ENCODE results near the gene NCKAP5.

GRCh38 chr2:133229974-133230373, 338.3 kb downstream of the NCKAP5 start:
- TF ChIP-seq, protein P1, sequence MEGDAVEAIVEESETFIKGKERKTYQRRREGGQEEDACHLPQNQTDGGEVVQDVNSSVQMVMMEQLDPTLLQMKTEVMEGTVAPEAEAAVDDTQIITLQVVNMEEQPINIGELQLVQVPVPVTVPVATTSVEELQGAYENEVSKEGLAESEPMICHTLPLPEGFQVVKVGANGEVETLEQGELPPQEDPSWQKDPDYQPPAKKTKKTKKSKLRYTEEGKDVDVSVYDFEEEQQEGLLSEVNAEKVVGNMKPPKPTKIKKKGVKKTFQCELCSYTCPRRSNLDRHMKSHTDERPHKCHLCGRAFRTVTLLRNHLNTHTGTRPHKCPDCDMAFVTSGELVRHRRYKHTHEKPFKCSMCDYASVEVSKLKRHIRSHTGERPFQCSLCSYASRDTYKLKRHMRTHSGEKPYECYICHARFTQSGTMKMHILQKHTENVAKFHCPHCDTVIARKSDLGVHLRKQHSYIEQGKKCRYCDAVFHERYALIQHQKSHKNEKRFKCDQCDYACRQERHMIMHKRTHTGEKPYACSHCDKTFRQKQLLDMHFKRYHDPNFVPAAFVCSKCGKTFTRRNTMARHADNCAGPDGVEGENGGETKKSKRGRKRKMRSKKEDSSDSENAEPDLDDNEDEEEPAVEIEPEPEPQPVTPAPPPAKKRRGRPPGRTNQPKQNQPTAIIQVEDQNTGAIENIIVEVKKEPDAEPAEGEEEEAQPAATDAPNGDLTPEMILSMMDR (IDR thresholded peaks at IDR 0.05; ENCODE audit: poor library complexity) = no peak
- TF ChIP-seq EZH2 (IDR thresholded peaks at IDR 0.05; ENCODE audit: borderline replicate concordance) (no peak), EZH2phosphoT487 (IDR thresholded peaks at IDR 0.05; ENCODE audit: low read depth, severe bottlenecking, unreplicated experiment) (no peak)
